Gastrocnemius medialis (tissue), 4 donors: ENCODE data around the gene MT1H.

Source experiments
- POLR2A ChIP-seq, 2 donors: fragments of 450-650 bp; IDR thresholded peaks; one replicate each; pipeline ENCODE4 v1.6.1; 2017; ENCODE audit warnings: antibody characterized with exemption in 2 of 2, mild to moderate bottlenecking in 2 of 2, moderate library complexity in 2 of 2
- TF ChIP-seq, protein P1 (sequence below), 5 experiments: fragments of 450-650 bp in 3 of 5; fragments of 200-600 bp in 2 of 5; sonication (generic) in 2 of 5; IDR thresholded peaks in 4 of 5; conservative IDR thresholded peaks in 1 of 5; 1 replicate in 4 of 5; 2 replicates in 1 of 5; pipeline ENCODE4 v1.5.1; 2016 to 2019; ENCODE audit warnings: antibody characterized with exemption in 5 of 5, mild to moderate bottlenecking in 3 of 5, moderate library complexity in 3 of 5

GRCh38 chr16:56639045-56639444, 30.6 kb upstream of the MT1H start:
- TF ChIP-seq, protein P1, sequence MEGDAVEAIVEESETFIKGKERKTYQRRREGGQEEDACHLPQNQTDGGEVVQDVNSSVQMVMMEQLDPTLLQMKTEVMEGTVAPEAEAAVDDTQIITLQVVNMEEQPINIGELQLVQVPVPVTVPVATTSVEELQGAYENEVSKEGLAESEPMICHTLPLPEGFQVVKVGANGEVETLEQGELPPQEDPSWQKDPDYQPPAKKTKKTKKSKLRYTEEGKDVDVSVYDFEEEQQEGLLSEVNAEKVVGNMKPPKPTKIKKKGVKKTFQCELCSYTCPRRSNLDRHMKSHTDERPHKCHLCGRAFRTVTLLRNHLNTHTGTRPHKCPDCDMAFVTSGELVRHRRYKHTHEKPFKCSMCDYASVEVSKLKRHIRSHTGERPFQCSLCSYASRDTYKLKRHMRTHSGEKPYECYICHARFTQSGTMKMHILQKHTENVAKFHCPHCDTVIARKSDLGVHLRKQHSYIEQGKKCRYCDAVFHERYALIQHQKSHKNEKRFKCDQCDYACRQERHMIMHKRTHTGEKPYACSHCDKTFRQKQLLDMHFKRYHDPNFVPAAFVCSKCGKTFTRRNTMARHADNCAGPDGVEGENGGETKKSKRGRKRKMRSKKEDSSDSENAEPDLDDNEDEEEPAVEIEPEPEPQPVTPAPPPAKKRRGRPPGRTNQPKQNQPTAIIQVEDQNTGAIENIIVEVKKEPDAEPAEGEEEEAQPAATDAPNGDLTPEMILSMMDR (IDR thresholded peaks at IDR 0.05 in 4 of 5, conservative IDR thresholded peaks at IDR 0.05 in 1 of 5), result no peak
- TF ChIP-seq POLR2A (IDR thresholded peaks at IDR 0.05), result no peak
